GM10266 (cell line): ENCODE measurements around the gene TIMP2.
"Not testable (repeated sequence)": the region's sequence is repeated elsewhere in the genome, so short reads cannot be mapped to it uniquely, and the experiment has no call there.

ENCODE experiments used
- DNase-seq: peaks from one replicate; pipeline ENCODE4 v3.0.0; 2012; ENCODE audit errors: extremely low spot score
- TF ChIP-seq, protein P1 (sequence below): IDR thresholded peaks from 2 replicates; pipeline ENCODE4 v1.5.1; 2012; ENCODE audit warnings: mild to moderate bottlenecking, low read depth; ENCODE audit not compliant: control insufficient read depth, insufficient read depth; ENCODE audit errors: missing control alignments

Gene TIMP2

DNA sequence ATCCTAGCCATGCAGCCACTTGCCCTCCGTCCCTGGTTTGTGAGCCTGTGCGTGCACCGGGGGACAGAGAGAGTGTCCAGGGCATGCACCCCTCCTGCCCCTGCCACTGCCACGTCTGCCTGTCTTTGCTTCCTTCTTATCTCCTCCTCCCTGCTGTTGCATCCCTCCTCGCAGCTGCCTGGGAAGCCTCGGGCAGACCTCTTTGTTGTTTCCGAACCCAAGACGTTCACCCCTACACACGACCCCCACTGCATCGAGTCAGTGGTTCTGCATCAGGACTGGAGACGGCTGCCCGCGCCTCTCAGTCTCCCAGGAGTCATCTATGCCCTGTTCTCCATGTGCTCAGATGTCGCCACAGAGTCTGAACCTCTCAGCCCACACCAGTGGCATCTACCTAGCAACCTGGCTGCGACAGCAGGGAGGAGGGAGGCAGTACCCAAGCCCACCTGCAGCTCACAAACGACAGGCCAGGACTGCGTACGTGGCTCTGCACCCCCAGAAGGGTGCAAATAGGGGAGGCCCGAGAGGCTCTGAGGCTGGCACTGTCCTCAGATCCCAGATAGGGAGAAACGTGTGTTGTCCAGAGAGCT, 5.2 kb downstream of the TIMP2 start:
- TF ChIP-seq, protein P1, sequence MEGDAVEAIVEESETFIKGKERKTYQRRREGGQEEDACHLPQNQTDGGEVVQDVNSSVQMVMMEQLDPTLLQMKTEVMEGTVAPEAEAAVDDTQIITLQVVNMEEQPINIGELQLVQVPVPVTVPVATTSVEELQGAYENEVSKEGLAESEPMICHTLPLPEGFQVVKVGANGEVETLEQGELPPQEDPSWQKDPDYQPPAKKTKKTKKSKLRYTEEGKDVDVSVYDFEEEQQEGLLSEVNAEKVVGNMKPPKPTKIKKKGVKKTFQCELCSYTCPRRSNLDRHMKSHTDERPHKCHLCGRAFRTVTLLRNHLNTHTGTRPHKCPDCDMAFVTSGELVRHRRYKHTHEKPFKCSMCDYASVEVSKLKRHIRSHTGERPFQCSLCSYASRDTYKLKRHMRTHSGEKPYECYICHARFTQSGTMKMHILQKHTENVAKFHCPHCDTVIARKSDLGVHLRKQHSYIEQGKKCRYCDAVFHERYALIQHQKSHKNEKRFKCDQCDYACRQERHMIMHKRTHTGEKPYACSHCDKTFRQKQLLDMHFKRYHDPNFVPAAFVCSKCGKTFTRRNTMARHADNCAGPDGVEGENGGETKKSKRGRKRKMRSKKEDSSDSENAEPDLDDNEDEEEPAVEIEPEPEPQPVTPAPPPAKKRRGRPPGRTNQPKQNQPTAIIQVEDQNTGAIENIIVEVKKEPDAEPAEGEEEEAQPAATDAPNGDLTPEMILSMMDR: no peak
- no peak for DNase-seq

DNA sequence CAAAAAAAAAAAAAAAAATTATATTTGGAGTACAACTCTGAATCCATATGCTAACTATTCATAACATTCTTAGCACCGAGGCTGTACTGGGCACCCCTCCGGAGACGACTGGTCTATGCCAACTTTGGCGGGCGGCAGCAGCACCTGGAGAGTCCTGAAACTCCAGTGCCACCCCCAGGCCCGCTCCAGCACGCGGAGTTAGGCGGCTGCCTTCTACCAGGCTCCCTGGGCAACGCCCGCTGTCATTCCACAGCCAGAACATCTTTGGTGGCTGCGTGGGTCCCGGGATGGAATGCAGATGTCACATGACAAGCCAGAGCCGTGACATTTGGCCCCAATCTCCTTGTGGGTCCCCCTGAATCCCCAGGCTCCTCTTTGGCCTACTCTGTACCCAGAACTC, 6.2 kb downstream of the TIMP2 start:
- TF ChIP-seq, protein P1: no peak
- no peak for DNase-seq

DNA sequence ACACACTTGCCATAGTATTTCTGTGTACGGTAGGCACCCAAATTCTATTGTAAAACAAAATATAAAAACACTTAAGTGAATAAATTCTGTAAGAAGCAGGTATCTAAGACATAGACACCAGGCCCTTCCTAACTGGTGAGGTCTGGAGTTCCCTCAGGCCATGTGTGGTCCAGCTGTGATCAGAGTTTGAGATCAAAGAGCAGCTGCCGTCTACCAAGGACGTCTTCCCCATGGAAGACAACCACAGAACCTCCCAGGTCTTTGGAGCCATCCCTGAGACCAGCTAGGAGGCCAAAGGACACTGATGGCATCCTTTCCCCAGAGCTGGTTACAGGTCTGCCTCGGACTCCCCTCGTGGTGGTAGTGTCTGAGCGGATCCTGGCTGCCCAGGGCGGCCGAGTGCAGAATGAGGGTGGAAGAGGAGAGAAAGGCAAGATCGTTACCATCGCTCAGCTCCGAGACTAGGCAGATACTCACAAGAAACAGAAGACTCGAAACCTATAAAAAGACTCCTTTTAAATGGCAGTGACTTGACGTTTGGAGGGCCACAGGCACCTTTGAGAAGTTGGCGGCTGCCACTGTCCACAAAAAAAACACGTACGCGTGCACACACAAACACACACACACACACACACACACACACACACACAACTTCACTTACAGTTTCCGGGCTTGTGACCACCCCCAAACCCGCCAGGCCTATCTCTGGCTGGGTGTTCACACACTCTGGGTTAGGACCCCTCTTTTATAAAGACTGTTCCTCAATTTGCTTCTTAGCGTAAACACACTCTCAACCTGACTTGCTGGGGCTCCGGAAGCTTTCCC, 7.5 kb downstream of the TIMP2 start:
- TF ChIP-seq, protein P1: no peak
- DNase-seq: no peak

DNA sequence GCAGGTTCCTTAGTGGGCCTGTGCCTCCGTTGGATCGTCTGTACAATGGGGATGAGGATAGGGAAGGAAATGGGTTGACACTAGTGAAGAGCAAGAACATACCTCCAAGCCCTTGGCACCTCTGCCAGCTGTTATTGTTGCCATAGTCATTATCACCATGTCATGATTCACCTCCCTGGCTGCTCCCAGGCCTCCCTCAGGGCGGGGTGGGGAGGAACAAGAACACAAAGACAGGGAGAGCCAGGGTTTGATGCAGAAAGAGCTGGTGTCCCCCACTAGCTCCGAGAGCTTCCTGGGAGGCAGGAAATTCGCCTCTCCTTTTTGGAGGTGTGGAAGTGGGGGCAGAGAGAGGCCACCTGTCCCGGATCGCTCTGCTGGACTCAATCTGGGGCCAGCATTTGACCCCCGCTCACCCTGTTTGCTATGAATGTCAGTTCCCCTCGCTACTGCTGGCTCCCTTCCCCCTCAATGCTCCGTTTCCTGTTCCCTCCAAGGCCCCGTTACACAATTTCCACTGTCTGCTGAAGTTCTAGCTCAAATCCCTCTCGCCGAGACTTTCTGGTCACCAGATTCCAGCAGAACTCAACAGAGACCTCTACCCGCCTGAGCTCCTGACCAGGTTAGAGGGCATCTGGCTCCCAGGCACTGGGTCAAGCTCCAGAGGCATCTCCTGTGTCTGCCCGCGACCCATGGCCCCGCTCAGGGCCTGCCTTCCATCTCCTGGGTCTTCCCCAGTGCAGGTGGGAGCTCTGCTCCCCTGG, 9.1 kb downstream of the TIMP2 start:
- DNase-seq: no peak
- TF ChIP-seq, protein P1: no peak

DNA sequence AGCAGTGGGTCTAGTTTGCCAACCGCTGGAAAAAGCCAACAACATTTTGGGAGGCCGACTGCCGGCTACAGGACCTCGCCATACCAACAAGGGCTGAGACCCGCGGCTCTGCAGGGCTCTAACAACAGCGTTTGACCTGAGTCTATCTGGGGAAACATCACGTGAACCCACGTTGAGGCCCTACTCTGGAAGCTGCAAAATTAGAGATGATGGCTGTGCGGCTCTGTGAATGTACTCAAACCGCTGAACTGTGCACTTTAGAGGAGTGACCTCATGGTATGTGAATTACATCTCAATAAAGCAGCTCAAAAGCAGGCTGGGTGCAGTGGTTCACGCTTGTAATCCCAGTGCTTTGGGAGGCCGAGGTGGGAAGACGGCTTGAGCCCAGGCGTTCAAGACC, 12.1 kb downstream of the TIMP2 start:
- no peak for DNase-seq
- TF ChIP-seq, protein P1: no peak

DNA sequence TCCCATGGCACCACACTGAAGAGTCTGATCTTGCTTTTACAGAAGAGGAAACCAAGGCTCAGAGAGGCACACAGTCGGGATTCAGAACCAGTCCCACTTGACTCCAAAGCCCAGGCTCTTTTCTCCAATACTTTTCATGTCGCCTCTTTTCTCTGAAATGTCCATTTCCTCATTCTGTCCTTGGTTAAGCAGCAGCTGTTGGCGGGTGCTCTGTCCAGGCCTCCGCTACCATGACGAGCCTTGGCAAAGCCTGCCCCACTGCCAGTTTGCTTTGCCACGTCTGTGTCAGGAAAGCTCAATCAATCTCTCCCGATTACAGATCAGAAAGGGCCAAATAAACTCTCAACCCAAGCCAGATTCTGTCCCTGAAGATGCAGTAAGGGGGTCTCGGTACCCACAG, 13.1 kb downstream of the TIMP2 start:
- TF ChIP-seq, protein P1: no peak
- no peak for DNase-seq

DNA sequence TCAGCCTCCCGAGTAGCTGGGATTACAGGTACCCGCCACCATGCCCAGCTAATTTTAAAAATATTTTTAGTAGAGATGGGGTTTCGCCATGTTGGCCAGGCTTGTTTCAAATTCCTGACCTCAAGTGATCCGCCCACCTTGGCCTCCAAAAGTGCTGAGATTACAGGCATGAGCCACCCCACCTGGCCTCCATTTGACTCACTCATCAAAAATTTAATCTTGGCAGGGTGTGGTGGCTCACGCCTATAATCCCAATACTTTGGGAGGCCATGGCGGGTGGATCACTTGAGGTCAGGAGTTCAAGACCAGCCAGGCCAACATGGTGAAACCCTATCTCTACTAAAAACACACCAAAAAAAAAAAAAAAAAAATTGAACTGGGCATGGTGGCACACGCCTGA, 13.6 kb downstream of the TIMP2 start:
- not testable (repeated sequence) for DNase-seq
